Fibroblast of mammary gland (primary cell): ENCODE results near the gene ARPC5L.
"Not testable (repeated sequence)": the region's sequence is repeated elsewhere in the genome, so short reads cannot be mapped to it uniquely, and the experiment has no call there.

ENCODE experiments used
- DNase-seq: peaks from one replicate; pipeline ENCODE4 v3.0.0-alpha.2; 2010; ENCODE audit warnings: low read depth
- H3K4me3 ChIP-seq: 2 replicates; pipeline ENCODE4 v1.5.1; 2011; ENCODE audit warnings: low read depth, mild to moderate bottlenecking, low read length, moderate library complexity; ENCODE audit not compliant: control insufficient read depth
- CTCF ChIP-seq: conservative IDR thresholded peaks from 2 replicates; pipeline ENCODE4 v1.5.1; 2011; ENCODE audit warnings: low read depth, low read length, inconsistent platforms; ENCODE audit not compliant: control insufficient read depth, insufficient read depth

Gene ARPC5L

GRCh38 chr9:124911766-124912165, 49.8 kb downstream of the ARPC5L start:
- no peak for TF ChIP-seq CTCF
- H3K4me3 ChIP-seq, result no peak overlapping the region
- DNase-seq, result no peak

GRCh38 chr9:124913378-124913777, 51.4 kb downstream of the ARPC5L start:
- H3K4me3 ChIP-seq, result no peak overlapping the region
- no peak for TF ChIP-seq CTCF
- DNase-seq, result no peak

GRCh38 chr9:124914753-124915405, 52.9 kb downstream of the ARPC5L start:
- no peak overlapping the region for H3K4me3 ChIP-seq
- TF ChIP-seq CTCF, result no peak
- DNase-seq, result no peak

- DNase-seq, result peak; percentile 39
- not testable (repeated sequence) for H3K4me3 ChIP-seq
These were observed 58.5 kb downstream of the ARPC5L start for GRCh38 chr9:124920394-124920793.
